HUES48 (cell line): ENCODE results near the gene ARMC6.

Experiments used
- H3K27ac ChIP-seq: one replicate; pipeline ENCODE4 v1.7.0; 2013; ENCODE audit warnings: low read depth, low read length, inconsistent platforms
- H3K27me3 ChIP-seq: 2 replicates; pipeline ENCODE4 v1.6.1; 2013; ENCODE audit warnings: mild to moderate bottlenecking, low read length; ENCODE audit not compliant: control insufficient read depth, insufficient read depth
- H3K36me3 ChIP-seq: 2 replicates; pipeline ENCODE4 v1.6.1; 2013; ENCODE audit warnings: low read length; ENCODE audit not compliant: control insufficient read depth, insufficient read depth
- H3K4me1 ChIP-seq: 2 replicates; pipeline ENCODE4 v1.6.1; 2013; ENCODE audit warnings: mild to moderate bottlenecking, low read length; ENCODE audit not compliant: control insufficient read depth, insufficient read depth
- H3K4me3 ChIP-seq: 2 replicates; pipeline ENCODE4 v1.5.1; 2013; ENCODE audit warnings: mild to moderate bottlenecking, low read depth, low read length
- H3K9ac ChIP-seq: 2 replicates; pipeline ENCODE4 v1.6.1; 2013; ENCODE audit warnings: mild to moderate bottlenecking, low read depth, low read length, moderate library complexity
- H3K9me3 ChIP-seq: 2 replicates; pipeline ENCODE4 v1.6.1; 2013; ENCODE audit warnings: low read length; ENCODE audit not compliant: control insufficient read depth, insufficient read depth

The ARMC6 gene

DNA sequence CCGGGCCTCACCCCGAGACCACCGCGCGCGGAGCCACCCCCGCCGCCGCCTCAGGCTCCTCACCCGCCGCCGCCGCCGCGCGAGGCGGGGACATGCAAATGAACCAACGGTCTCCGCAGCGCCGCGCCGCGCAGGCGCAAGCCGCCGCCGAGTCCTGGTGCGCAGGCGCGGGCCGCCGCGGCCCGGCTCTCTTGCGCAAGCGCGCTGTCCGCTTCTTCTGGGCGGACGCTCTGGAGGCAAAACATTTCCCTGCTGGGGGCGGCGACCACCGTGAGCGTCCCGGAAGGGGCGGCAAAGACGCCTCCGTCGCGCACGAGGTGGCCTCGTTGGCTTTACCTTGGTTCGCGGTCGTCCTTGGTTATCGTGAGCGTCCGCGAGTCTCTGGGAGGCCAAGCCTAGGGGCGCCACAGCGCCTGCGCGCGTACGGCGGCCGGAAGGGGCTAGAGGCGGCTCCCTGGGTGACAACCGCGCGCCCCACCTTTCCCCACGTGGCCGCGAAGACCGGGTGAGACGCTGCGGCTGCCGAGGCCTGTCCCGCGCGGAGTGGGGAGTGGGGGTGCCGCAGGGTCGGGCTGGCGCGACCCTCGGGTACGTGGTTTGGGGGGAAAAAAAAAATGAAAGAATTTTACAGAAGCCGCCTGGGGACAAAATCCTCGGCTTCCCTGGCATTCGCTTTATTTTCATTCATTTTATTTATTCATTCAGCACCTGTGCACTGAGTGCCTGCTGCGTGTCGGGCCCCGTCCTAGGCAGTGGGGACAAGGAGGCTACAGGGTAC lies at the start of gene ARMC6, which contains the start of gene SUGP2:
Gene ARMC6, plus strand, starts transcription at position 178 of the 778 bp plus-strand sequence. CDS start 607 bp downstream, outside the sequence.
Gene SUGP2, minus strand, starts transcription at position 92 of the 778 bp plus-strand sequence. CDS start 2,446 bp downstream, outside the sequence.
- peak within 1 kb of the TSS; percentile 96 for H3K27ac ChIP-seq
- H3K27me3 ChIP-seq, result no peaks in the 10 kb centered on the region
- peaks cover 7% of the 10 kb centered on the region for H3K9me3 ChIP-seq
- H3K4me3 ChIP-seq, result peak within 1 kb of the TSS; percentile 94
- H3K9ac ChIP-seq, result peak within 1 kb of the TSS; percentile 83
- H3K36me3 ChIP-seq, result peaks cover 49% of the 10 kb centered on the region
- peaks cover 3% of the 10 kb centered on the region; the same call in 1 of the 2 replicates for H3K4me1 ChIP-seq

DNA sequence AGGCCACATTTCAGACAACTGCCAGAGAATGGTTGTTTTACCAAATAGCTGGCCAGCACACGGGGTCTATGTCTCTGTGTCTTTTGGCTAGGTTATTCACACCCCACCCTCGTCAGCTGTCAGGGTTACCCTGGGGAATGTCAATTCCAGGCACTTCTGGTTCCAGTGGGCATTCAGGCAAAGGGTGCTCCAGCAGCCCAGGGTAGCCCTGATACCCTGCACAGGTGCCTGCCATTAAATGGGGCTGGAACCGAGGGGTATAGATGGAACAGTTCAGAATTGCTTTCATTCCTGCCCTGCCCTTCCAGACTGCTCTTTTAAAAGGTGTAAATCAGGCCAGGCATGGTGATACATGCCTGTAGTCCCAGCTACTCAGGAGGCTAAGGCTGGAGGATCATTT lies 49.2 kb upstream of the ARMC6 start:
- no peaks in the 10 kb centered on the region for H3K27me3 ChIP-seq
- H3K9ac ChIP-seq, result no peak overlapping the region
- no peaks in the 10 kb centered on the region for H3K9me3 ChIP-seq
- no peaks in the 10 kb centered on the region for H3K4me1 ChIP-seq
- H3K36me3 ChIP-seq, result no peaks in the 10 kb centered on the region
- no peak overlapping the region for H3K4me3 ChIP-seq
- H3K27ac ChIP-seq, result no peak overlapping the region

DNA sequence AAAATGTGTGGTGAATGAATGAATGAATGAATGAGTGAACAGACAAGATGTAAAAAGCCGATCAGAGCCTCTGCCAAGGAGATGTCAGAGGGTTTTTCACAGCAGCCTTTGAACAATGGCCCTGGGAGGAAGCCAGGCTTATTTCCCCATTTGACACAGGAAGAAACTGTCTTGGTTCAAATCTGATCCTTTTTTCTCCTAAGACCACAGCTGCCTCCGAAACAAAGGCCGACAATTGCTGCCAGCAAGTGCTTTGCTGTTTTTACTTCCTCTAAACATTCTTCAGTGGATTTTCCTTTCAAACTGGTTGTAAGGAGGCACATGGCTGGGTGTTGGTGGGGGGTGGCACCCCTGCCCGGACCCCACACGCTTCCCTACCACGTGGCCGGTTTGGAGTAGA lies 48.1 kb upstream of the ARMC6 start:
- H3K4me3 ChIP-seq, result no peak overlapping the region
- no peak overlapping the region for H3K9ac ChIP-seq
- H3K36me3 ChIP-seq, result no peaks in the 10 kb centered on the region
- no peak overlapping the region for H3K27ac ChIP-seq
- H3K9me3 ChIP-seq, result no peaks in the 10 kb centered on the region
- no peaks in the 10 kb centered on the region for H3K4me1 ChIP-seq
- no peaks in the 10 kb centered on the region for H3K27me3 ChIP-seq

DNA sequence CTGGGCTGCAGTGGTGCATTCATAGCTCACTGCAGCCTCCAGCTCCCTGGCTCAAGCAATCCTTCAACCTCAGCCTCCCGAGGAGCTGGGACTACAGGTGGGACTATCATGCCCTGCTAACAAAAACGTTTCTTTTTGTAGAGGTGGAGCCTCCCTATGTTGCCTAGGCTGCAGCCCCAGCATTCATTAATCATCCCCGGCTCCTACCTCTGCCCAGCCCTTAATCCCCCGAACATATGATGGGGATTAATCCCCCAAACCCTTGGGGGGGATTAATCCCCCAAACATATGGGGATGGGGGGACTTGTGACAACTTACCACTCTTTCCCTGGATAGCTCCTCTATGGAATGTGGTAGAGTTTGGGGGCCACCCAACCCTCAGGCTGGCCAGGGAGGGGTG lies 45.9 kb upstream of the ARMC6 start:
- Histone ChIP-seq H3K27me3 (no peaks in the 10 kb centered on the region), H3K27ac (no peak overlapping the region), H3K9me3 (no peaks in the 10 kb centered on the region), H3K4me1 (no peaks in the 10 kb centered on the region), H3K36me3 (peaks cover 6% of the 10 kb centered on the region), H3K9ac (no peak overlapping the region), H3K4me3 (no peak overlapping the region)

DNA sequence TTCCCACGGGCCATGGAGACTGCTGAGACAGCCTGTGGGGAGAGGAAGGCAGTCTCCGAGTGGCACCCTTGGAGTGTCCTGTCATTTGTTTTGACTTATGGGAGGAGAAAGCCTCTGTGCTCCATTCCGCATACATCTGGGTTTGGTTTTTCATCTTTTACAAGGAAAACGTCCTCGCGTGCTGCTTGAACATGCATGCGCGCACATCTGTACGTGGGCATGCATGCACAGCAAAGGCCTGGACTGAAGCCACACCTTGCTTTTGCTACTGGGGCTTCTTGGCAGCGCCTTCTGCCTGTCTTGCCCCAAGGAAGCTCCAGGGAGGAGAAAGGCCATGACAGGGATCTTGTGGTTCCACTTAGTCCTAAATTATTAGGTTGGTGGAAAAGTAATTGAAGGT lies 44.1 kb upstream of the ARMC6 start:
- Histone ChIP-seq H3K27ac (no peak overlapping the region), H3K4me3 (no peak overlapping the region), H3K9me3 (no peaks in the 10 kb centered on the region), H3K27me3 (no peaks in the 10 kb centered on the region), H3K9ac (no peak overlapping the region), H3K4me1 (no peaks in the 10 kb centered on the region), H3K36me3 (peaks cover 24% of the 10 kb centered on the region)

DNA sequence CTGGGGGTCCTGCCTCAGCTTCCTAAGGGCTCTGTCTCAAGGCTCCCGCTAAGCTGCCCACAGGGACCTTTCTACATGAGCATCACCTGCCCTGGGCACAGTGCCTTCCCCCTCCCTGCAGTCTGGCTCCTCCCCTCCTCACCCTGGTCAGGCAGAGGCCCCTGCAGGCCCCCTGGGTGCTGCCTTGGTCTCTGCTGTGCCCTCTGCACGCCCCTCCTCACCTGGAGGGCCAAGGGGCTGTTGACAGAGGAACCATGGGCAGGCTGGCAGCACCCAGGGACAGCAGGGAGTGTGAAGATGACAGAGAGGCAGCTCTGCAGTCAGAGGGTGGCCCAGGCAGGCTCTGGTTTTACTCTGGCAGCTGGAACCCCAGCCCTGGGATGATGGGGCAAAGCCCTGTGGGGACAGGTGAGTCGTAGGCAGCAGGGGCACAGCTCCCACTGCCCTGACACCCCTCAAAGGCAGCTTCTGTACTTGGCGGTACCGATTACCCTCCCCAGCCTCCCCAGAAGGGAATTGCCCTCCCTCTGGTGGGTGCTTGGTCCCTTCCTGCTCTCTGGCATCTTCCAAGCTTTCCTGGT lies 43.2 kb upstream of the ARMC6 start:
- no peak overlapping the region for H3K4me3 ChIP-seq
- no peak overlapping the region for H3K27ac ChIP-seq
- H3K36me3 ChIP-seq, result peaks cover 33% of the 10 kb centered on the region
- H3K9me3 ChIP-seq, result no peaks in the 10 kb centered on the region
- no peaks in the 10 kb centered on the region for H3K4me1 ChIP-seq
- no peak overlapping the region for H3K9ac ChIP-seq
- H3K27me3 ChIP-seq, result no peaks in the 10 kb centered on the region

DNA sequence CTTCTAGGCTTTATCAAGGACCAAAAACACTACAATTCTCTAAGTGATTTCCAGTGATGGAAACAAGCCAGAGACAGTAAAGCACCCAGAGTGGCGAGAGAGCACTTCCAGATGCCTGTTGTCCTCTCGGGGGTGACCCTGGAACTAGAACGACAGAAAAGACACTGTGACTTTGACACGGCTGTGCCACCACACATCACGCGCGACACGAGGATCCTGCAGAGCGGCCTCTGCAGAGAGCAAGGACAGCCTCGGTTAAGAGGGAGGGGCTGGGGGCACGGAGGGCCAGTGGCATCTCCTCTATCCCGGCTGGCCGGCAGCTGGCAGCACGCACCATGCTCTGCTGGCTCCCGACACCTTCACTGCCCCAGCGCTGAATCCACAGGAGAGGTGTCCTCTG lies 42.4 kb upstream of the ARMC6 start:
- Histone ChIP-seq H3K27me3 (no peaks in the 10 kb centered on the region), H3K27ac (no peak overlapping the region), H3K9me3 (no peaks in the 10 kb centered on the region), H3K4me1 (no peaks in the 10 kb centered on the region), H3K9ac (no peak overlapping the region), H3K4me3 (no peak overlapping the region), H3K36me3 (peaks cover 38% of the 10 kb centered on the region)

DNA sequence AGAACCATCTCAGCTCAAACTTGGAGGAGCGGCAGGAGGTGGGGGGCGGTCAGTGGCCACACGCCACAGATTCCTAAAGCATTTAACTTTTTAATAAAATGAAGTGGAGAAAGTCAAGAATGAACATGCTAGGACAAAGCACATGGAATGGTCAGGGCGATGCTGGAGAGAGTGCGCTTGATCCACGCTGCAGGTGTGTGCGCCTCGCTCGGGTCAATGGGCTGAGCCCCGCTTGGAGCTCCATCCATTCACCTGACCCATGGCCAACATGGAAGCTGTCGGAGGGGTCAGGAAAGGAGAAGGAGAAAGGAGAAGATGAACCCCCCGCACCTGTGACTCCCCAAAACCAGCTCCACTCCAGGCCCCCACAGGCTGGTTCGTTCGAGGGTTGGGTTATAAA lies 41.9 kb upstream of the ARMC6 start:
- H3K4me1 ChIP-seq, result no peaks in the 10 kb centered on the region
- no peaks in the 10 kb centered on the region for H3K9me3 ChIP-seq
- H3K27me3 ChIP-seq, result no peaks in the 10 kb centered on the region
- H3K9ac ChIP-seq, result no peak overlapping the region
- H3K36me3 ChIP-seq, result peaks cover 38% of the 10 kb centered on the region
- no peak overlapping the region for H3K27ac ChIP-seq
- H3K4me3 ChIP-seq, result no peak overlapping the region

DNA sequence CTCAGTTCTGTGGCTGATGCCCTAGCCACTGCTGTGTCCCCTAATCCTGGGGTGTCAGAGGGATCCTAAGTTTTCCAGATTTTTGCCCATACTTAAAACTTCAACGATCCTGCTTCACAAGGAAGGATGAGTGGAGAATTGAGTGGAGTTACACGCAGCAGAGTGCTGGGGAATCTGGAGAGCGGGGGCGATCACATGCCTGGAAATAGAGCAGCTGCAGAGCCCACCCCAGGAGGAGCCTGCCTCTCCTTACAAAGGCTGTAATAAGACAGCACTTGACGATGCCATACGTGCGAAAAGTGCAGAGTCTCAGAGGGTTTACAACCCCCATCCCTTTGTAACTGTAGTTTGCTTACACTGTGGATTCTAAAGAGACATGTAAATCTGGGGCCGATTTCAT lies 40.7 kb upstream of the ARMC6 start:
- H3K27ac ChIP-seq, result no peak overlapping the region
- no peaks in the 10 kb centered on the region for H3K4me1 ChIP-seq
- H3K36me3 ChIP-seq, result peaks cover 38% of the 10 kb centered on the region

DNA sequence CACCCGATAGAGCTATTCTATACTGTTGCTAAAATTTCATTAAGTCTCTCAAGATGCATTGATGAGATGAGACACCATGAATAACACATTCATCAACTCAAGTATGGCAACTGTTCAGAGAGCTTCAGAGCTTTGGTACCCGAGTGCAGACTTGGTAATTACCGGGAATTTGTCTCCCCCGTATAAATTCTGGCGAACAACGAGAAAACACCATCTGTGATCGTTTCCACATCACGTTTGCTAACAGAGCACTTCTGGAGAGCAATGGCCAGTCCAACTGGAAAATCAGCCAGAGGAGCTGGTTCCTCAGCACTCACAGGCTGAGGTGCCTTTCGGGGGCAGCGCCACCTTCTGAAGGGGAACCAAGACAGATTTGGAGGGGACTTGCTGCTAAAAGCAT lies 40.3 kb upstream of the ARMC6 start:
- Histone ChIP-seq H3K9ac (no peak overlapping the region), H3K36me3 (peaks cover 42% of the 10 kb centered on the region), H3K4me3 (no peak overlapping the region), H3K4me1 (no peaks in the 10 kb centered on the region), H3K27ac (no peak overlapping the region), H3K9me3 (no peaks in the 10 kb centered on the region), H3K27me3 (no peaks in the 10 kb centered on the region)

More for the DNA sequence above, 40.7 kb upstream of the ARMC6 start:
- Histone ChIP-seq H3K9me3 (no peaks in the 10 kb centered on the region), H3K27me3 (no peaks in the 10 kb centered on the region), H3K9ac (no peak overlapping the region), H3K4me3 (no peak overlapping the region)

DNA sequence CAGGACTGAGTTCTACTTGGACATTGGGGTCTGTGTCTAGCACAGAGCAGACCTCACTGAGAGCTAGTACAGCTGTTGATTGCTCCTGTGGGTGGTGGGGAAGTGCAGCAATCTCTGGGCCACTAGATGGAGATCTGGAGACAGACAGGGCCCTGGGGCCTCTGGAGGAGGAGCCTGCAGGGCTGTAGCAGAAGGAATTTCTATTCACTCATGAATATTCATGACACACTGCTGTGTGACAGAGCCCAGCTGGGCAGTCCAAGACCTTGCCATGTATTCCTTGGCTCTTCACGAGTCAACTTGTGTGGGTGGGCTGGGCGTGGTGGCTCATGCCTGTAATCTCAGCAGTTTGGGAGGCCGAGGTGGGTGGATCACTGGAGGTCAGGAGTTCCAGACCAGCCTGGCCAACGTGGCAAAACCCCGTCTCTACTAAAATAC lies 37.6 kb upstream of the ARMC6 start:
- H3K9ac ChIP-seq, result no peak overlapping the region
- no peaks in the 10 kb centered on the region for H3K4me1 ChIP-seq
- H3K36me3 ChIP-seq, result peaks cover 69% of the 10 kb centered on the region
- no peaks in the 10 kb centered on the region for H3K27me3 ChIP-seq
- H3K4me3 ChIP-seq, result no peak overlapping the region
- H3K9me3 ChIP-seq, result no peaks in the 10 kb centered on the region
- H3K27ac ChIP-seq, result no peak overlapping the region
